NT2/D1 (cell line): ENCODE measurements around the gene STK32B.

ENCODE experiments used
- YY1 ChIP-seq: IDR thresholded peaks from 2 replicates; pipeline ENCODE4 v1.6.1; 2011; ENCODE audit not compliant: insufficient read length, insufficient read depth
- ZNF274 ChIP-seq: IDR thresholded peaks from 2 replicates; pipeline ENCODE4 v1.6.1; 2011; ENCODE audit warnings: mild to moderate bottlenecking, low read depth, low read length

- TF ChIP-seq YY1, result no peak
- TF ChIP-seq ZNF274, result no peak
These were observed 133.3 kb downstream of the STK32B start for GRCh38 chr4:5184606-5185005.
